Kidney (tissue), 14 donors: Measurements from ENCODE around the gene INPP5J. TPM values are rescaled to one million over a fixed set of nuclear protein-coding genes. Genes with fewer than 3 reads are reported as not detected.

ENCODE experiments used
- DNase-seq, 5 donors: peaks; one replicate each; pipeline ENCODE4 v3.0.0-alpha.2; 2013 to 2020
- FAIRE-seq: peaks from 2 replicates; lab custom pipeline; 2012; peaks lifted over from hg19 to GRCh38; lab: Jason Lieb, UNC
- H3K27ac ChIP-seq, 2 donors: one replicate each; pipeline ENCODE4 v1.7.0; 2013; ENCODE audit warnings: low read depth in 2 of 2, low read length in 2 of 2, inconsistent platforms in 1 of 2
- H3K27me3 ChIP-seq: one replicate; pipeline ENCODE4 v1.7.1; 2013; ENCODE audit warnings: low read length, inconsistent platforms; ENCODE audit not compliant: control insufficient read depth, insufficient read depth
- H3K36me3 ChIP-seq, 3 donors: one replicate each; pipeline versions ENCODE4 v1.7.0 to v1.7.1; 2013; ENCODE audit warnings: low read length in 3 of 3, control low read depth in 1 of 3, inconsistent platforms in 1 of 3; ENCODE audit not compliant: insufficient read depth in 3 of 3, control insufficient read depth in 2 of 3
- H3K4me1 ChIP-seq, 3 donors: one replicate each; pipeline versions ENCODE4 v1.7.0 to v1.7.1; 2013; ENCODE audit warnings: low read length in 3 of 3, inconsistent platforms in 1 of 3, low read depth in 1 of 3; ENCODE audit not compliant: control insufficient read depth in 2 of 3, insufficient read depth in 2 of 3
- H3K4me3 ChIP-seq, 3 donors: one replicate each; pipeline versions ENCODE4 v1.7.0 to v1.8.1; 2013; ENCODE audit warnings: low read length in 3 of 3, control low read depth in 1 of 3, inconsistent platforms in 1 of 3
- H3K9ac ChIP-seq, 3 donors: one replicate each; pipeline versions ENCODE4 v1.7.0 to v1.7.1; 2013; ENCODE audit warnings: low read length in 3 of 3, control low read depth in 1 of 3, inconsistent platforms in 1 of 3
- H3K9me3 ChIP-seq, 3 donors: one replicate each; pipeline versions ENCODE4 v1.7.0 to v1.7.1; 2013; ENCODE audit warnings: low read length in 3 of 3, control low read depth in 1 of 3, inconsistent platforms in 1 of 3; ENCODE audit not compliant: control insufficient read depth in 2 of 3, insufficient read depth in 1 of 3
- CTCF ChIP-seq: IDR thresholded peaks from 3 replicates; pipeline ENCODE4 v1.5.1; 2012; ENCODE audit warnings: mild to moderate bottlenecking, moderate library complexity, borderline replicate concordance; ENCODE audit not compliant: insufficient read depth; ENCODE audit errors: extremely low read depth
- intact Hi-C: fragments of 100-400 bp; cut with DNase I; formaldehyde crosslinking; loops from one replicate; pipeline ENCODE4 v1.11.1; 2022
- polyA plus RNA-seq: library from polyadenylated mRNA; stranded (reverse); fragments of 350-450 nt; fragmentation: Illumina TruSeq; extraction: RNeasy Lipid Tissue Mini Kit (QIAGEN cat#74804); gene quantifications from one replicate; pipeline ENCODE4 v1.2.3, GENCODE V29; 2014; ENCODE audit warnings: low read depth, low replicate concordance; ENCODE audit not compliant: insufficient read depth
- total RNA-seq: library from RNA; stranded (reverse); fragmentation: NEBNext Ultra II Directional; extraction: Animal tissue kit (Norgen Biotek cat#: 25700); gene quantifications from one replicate; pipeline ENCODE4 v1.2.1, GENCODE V29; 2021
- donor health status: control.
- donor health status: control.
- donor health status: control.
- donor health status: control.
- donor health status: control.
- donor health status: DM: yes; HTN: yes; CAD: no.
- donor health status: Normal renal cell carcinoma (clear cell type).

The INPP5J gene
- total and polyA plus RNA-seq, 2 donors from 2014 or later, result 6.2 to 44.7 TPM

- no peak overlapping the region for H3K27ac ChIP-seq
- no peak for FAIRE-seq
- no peak overlapping the region for H3K9ac ChIP-seq
- peak; percentile 59 for TF ChIP-seq CTCF
- H3K4me3 ChIP-seq, result no peak overlapping the region
- peak in 2 of 5 donors; percentile 35 to 61 for DNase-seq
- H3K9me3 ChIP-seq, result no peaks in the 10 kb centered on the region
- intact Hi-C loops, result loop anchor here (5.0 kb wide), 1 partner anchor 142 kb away; no protein-coding TSS in a partner anchor
- H3K4me1 ChIP-seq, result peaks cover 0 to 21% (median 8%) of the 10 kb centered on the region in 3 donors
- H3K27me3 ChIP-seq, result no peaks in the 10 kb centered on the region
- peaks cover 3 to 56% (median 23%) of the 10 kb centered on the region in 3 donors for H3K36me3 ChIP-seq
Measured at GRCh38 chr22:31089160-31090100, 33.3 kb upstream of the INPP5J start.

- peak overlapping the region in 1 of 2 donors; percentile 20 for H3K27ac ChIP-seq
- H3K9ac ChIP-seq, result no peak overlapping the region
- H3K4me1 ChIP-seq, result peaks cover 0 to 18% (median 6%) of the 10 kb centered on the region in 3 donors
- no peak for TF ChIP-seq CTCF
- H3K36me3 ChIP-seq, result peaks cover 3 to 56% (median 26%) of the 10 kb centered on the region in 3 donors
- FAIRE-seq, result no peak
- intact Hi-C loops, result no loop called here
- no peaks in the 10 kb centered on the region for H3K27me3 ChIP-seq
- H3K4me3 ChIP-seq, result no peak overlapping the region
- H3K9me3 ChIP-seq, result no peaks in the 10 kb centered on the region
- DNase-seq, result no peak
Measured at GRCh38 chr22:31090217-31091085, 32.3 kb upstream of the INPP5J start.

- Histone ChIP-seq H3K36me3 (peaks cover 3 to 62% (median 34%) of the 10 kb centered on the region in 3 donors), H3K9me3 (no peaks in the 10 kb centered on the region), H3K27me3 (no peaks in the 10 kb centered on the region), H3K4me3 (no peak overlapping the region), H3K9ac (no peak overlapping the region), H3K4me1 (peaks cover 0 to 9% (median 0%) of the 10 kb centered on the region in 3 donors), H3K27ac (no peak overlapping the region)
- DNase-seq, result peak in 1 of 5 donors; percentile 57
- intact Hi-C loops, result no loop called here
- FAIRE-seq, result no peak
- TF ChIP-seq CTCF, result no peak
Measured at GRCh38 chr22:31091106-31091975, 31.4 kb upstream of the INPP5J start.
